Left ventricle myocardium inferior (tissue), 1 donor: Measurements from ENCODE around the gene ARR3. TPM values are rescaled to one million over a fixed set of nuclear protein-coding genes. Genes with fewer than 3 reads are reported as not detected.

ENCODE experiments used
- DNase-seq: peaks from one replicate; pipeline ENCODE4 v3.0.0-alpha.2; 2020
- H3K27ac ChIP-seq: fragments of 200-600 bp; replicated peaks from 2 replicates; pipeline ENCODE4 v1.8.0; 2021
- H3K27me3 ChIP-seq: fragments of 200-600 bp; 2 replicates; pipeline ENCODE4 v1.8.0; 2021; ENCODE audit warnings: low read depth
- H3K36me3 ChIP-seq: fragments of 200-600 bp; 2 replicates; pipeline ENCODE4 v1.8.0; 2021
- H3K4me1 ChIP-seq: fragments of 200-600 bp; 2 replicates; pipeline ENCODE4 v1.8.0; 2021
- H3K4me3 ChIP-seq: fragments of 200-600 bp; 2 replicates; pipeline ENCODE4 v1.8.0; 2021; ENCODE audit warnings: mild to moderate bottlenecking, moderate library complexity
- H3K9me3 ChIP-seq: fragments of 200-600 bp; replicated peaks from 2 replicates; pipeline ENCODE4 v1.8.0; 2021
- CTCF ChIP-seq: fragments of 200-600 bp; IDR thresholded peaks from 2 replicates; pipeline ENCODE4 v1.8.0; 2021; ENCODE audit warnings: antibody characterized with exemption, mild to moderate bottlenecking, borderline replicate concordance
- intact Hi-C: fragments of 100-400 bp; cut with micrococcal nuclease; formaldehyde crosslinking; loops from one replicate; pipeline ENCODE4 v1.11.0; 2022
- long read RNA-seq: library from polyadenylated mRNA; unstranded; transcript quantifications from one replicate; pipeline ENCODE4 v2.0.0, GENCODE V29; 2021
- total RNA-seq: library from RNA; stranded (reverse); fragmentation: NEBNext Ultra II Directional; extraction: Animal tissue kit (Norgen Biotek cat#: 25700); gene quantifications from one replicate; pipeline ENCODE4 v1.2.1, GENCODE V29; 2021
- donor health status: DM: no; HTN: yes; CAD: no; lungs with severe emphysema.

Gene ARR3
- total RNA-seq = not detected
- long read RNA-seq = 0 reads

- Histone ChIP-seq H3K4me1 (no peaks in the 10 kb centered on the region), H3K4me3 (no peak within 1 kb of the TSS), H3K27me3 (no peaks in the 10 kb centered on the region), H3K27ac (no peak within 1 kb of the TSS), H3K9me3 (no peaks in the 10 kb centered on the region), H3K36me3 (no peaks in the 10 kb centered on the region)
- intact Hi-C loops = no loop called here
- DNase-seq = no peak
- no peak for TF ChIP-seq CTCF
Observed at GRCh38 chrX:70268034-70268433, at the start of gene ARR3. Gene ARR3, plus strand, starts transcription at chrX:70268334. Its CDS starts 1,052 bp downstream, at chrX:70269386.

- no peaks in the 10 kb centered on the region for H3K27me3 ChIP-seq
- H3K4me3 ChIP-seq = no peak overlapping the region
- H3K9me3 ChIP-seq = no peaks in the 10 kb centered on the region
- peak; percentile 27 for DNase-seq
- intact Hi-C loops = no loop called here
- H3K36me3 ChIP-seq = no peaks in the 10 kb centered on the region
- H3K4me1 ChIP-seq = no peaks in the 10 kb centered on the region
- TF ChIP-seq CTCF = no peak
- peak overlapping the region; percentile 27 for H3K27ac ChIP-seq
Observed at GRCh38 chrX:70219938-70220764, 48.0 kb upstream of the ARR3 start.

GRCh38 chrX:70226048-70226447 lies 42.1 kb upstream of the ARR3 start:
- no peak for TF ChIP-seq CTCF

GRCh38 chrX:70226687-70227086 lies 41.4 kb upstream of the ARR3 start:
- DNase-seq = no peak
- no peaks in the 10 kb centered on the region for H3K36me3 ChIP-seq
- H3K4me1 ChIP-seq = no peaks in the 10 kb centered on the region
- H3K9me3 ChIP-seq = no peaks in the 10 kb centered on the region
- no peak overlapping the region for H3K4me3 ChIP-seq
- no peak for TF ChIP-seq CTCF
- H3K27me3 ChIP-seq = no peaks in the 10 kb centered on the region
- H3K27ac ChIP-seq = no peak overlapping the region
- intact Hi-C loops = no loop called here

More at GRCh38 chrX:70226048-70226447, 42.1 kb upstream of the ARR3 start:
- intact Hi-C loops = no loop called here
- Histone ChIP-seq H3K27ac (no peak overlapping the region), H3K27me3 (no peaks in the 10 kb centered on the region), H3K9me3 (no peaks in the 10 kb centered on the region), H3K4me1 (no peaks in the 10 kb centered on the region), H3K36me3 (no peaks in the 10 kb centered on the region), H3K4me3 (no peak overlapping the region)
- no peak for DNase-seq

- intact Hi-C loops = no loop called here
- Histone ChIP-seq H3K27ac (no peak overlapping the region), H3K36me3 (no peaks in the 10 kb centered on the region), H3K4me3 (no peak overlapping the region), H3K4me1 (no peaks in the 10 kb centered on the region), H3K27me3 (no peaks in the 10 kb centered on the region), H3K9me3 (no peaks in the 10 kb centered on the region)
- DNase-seq = no peak
- TF ChIP-seq CTCF = no peak
Observed at GRCh38 chrX:70231666-70232065, 36.5 kb upstream of the ARR3 start.
